ENCODE data around the gene SLC41A1. TPM values are rescaled to one million over a fixed set of nuclear protein-coding genes. Genes with fewer than 3 reads are reported as not detected.

Gene SLC41A1
- total RNA-seq, 4 donors from 2014 or later: 5.1 to 7.0 (median 5.6) TPM

GRCh38 chr1:205834751-205835150 is 21.8 kb upstream of the SLC41A1 start:
- no peak for TF ChIP-seq POLR2AphosphoS5 (IDR thresholded peaks at IDR 0.05)
- no peak for TF ChIP-seq CTCF (IDR thresholded peaks at IDR 0.05)
- TF ChIP-seq EP300 (IDR thresholded peaks at IDR 0.05; ENCODE audit: low read depth): no peak
- TF ChIP-seq POLR2A (IDR thresholded peaks at IDR 0.05): no peak
- intact Hi-C loops (cut with DNase I; ENCODE audit: low total_unique reads): no loop called here
- Histone ChIP-seq H3K4me3 (no peak overlapping the region), H3K27ac (no peak overlapping the region), H3K4me1 (peaks cover 0 to 5% (median 2%) of the 10 kb centered on the region in 4 donors), H3K36me3 (no peaks in the 10 kb centered on the region), H3K9me3 (no peaks in the 10 kb centered on the region), H3K27me3 (no peaks in the 10 kb centered on the region)
- WGBS, 2 donors (ENCODE audit: low coverage in 1 of 2): 48 to 50% methylated on average over 4 of the region's 4 CpGs
- DNase-seq: peak; percentile 42
- in situ Hi-C loops (cut with MboI; ENCODE audit: low pct_ligation_motif_present in 1 of 4, low pct_unique_long_range_greater_than_20kb in 1 of 4, low sequenced_read_pairs in 3 of 4): no loop called here

DNA sequence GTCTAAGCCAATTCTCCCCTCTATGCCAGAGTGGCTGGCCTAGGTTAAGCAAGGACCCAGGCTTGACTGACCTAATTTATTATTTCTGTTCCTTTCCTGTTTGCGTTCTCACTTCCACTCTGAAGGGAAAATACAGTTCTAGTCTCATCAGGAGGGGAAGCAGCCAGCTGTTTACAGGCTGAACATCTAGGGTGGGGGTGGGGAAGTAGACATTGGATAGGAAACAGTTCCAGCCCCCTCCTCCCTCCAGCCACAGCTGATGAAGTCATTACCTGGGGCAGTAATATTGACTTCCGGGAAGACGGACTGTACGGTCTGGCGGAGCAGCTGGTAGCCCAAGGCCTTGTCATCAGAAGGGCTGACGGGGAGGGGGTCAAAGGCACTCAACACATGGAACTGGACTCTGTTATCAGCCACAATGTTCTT is 19.3 kb upstream of the SLC41A1 start:
- Histone ChIP-seq H3K27ac (no peak overlapping the region), H3K4me3 (no peak overlapping the region), H3K9me3 (no peaks in the 10 kb centered on the region), H3K27me3 (no peaks in the 10 kb centered on the region), H3K36me3 (no peaks in the 10 kb centered on the region), H3K4me1 (peaks cover 0 to 5% (median 2%) of the 10 kb centered on the region in 4 donors)
- no peak for DNase-seq
- intact Hi-C loops (cut with DNase I; ENCODE audit: low total_unique reads) (no loop called here), in situ Hi-C loops (cut with MboI; ENCODE audit: low pct_ligation_motif_present in 1 of 4, low pct_unique_long_range_greater_than_20kb in 1 of 4, low sequenced_read_pairs in 3 of 4) (no loop called here)
- no peak for TF ChIP-seq POLR2A (IDR thresholded peaks at IDR 0.05)
- TF ChIP-seq EP300 (IDR thresholded peaks at IDR 0.05; ENCODE audit: low read depth): no peak
- TF ChIP-seq POLR2AphosphoS5 (IDR thresholded peaks at IDR 0.05): no peak
- no peak for TF ChIP-seq CTCF (IDR thresholded peaks at IDR 0.05)
- 60 to 81% methylated on average over 1 to 6 of the region's 6 CpGs for WGBS, 2 donors (ENCODE audit: low coverage in 1 of 2)

- no peak for DNase-seq
- H3K4me3 ChIP-seq: no peak overlapping the region
- H3K9me3 ChIP-seq: no peaks in the 10 kb centered on the region
- in situ Hi-C loops (cut with MboI; ENCODE audit: low pct_ligation_motif_present in 1 of 4, low pct_unique_long_range_greater_than_20kb in 1 of 4, low sequenced_read_pairs in 3 of 4) (no loop called here), intact Hi-C loops (cut with DNase I; ENCODE audit: low total_unique reads) (no loop called here)
- no peaks in the 10 kb centered on the region for H3K27me3 ChIP-seq
- 43% methylated on average over 1 of the region's 1 CpG; no CpG with 5 or more reads in 1 of the 2 donors for WGBS, 2 donors (ENCODE audit: low coverage in 1 of 2)
- H3K4me1 ChIP-seq: no peaks in the 10 kb centered on the region
- no peak for TF ChIP-seq CTCF (IDR thresholded peaks at IDR 0.05)
- TF ChIP-seq EP300 (IDR thresholded peaks at IDR 0.05; ENCODE audit: low read depth): no peak
- TF ChIP-seq POLR2A (IDR thresholded peaks at IDR 0.05): no peak
- no peak for TF ChIP-seq POLR2AphosphoS5 (IDR thresholded peaks at IDR 0.05)
- no peak overlapping the region for H3K27ac ChIP-seq
- H3K36me3 ChIP-seq: no peaks in the 10 kb centered on the region
Measured at GRCh38 chr1:205827623-205828022, 14.6 kb upstream of the SLC41A1 start.

DNA sequence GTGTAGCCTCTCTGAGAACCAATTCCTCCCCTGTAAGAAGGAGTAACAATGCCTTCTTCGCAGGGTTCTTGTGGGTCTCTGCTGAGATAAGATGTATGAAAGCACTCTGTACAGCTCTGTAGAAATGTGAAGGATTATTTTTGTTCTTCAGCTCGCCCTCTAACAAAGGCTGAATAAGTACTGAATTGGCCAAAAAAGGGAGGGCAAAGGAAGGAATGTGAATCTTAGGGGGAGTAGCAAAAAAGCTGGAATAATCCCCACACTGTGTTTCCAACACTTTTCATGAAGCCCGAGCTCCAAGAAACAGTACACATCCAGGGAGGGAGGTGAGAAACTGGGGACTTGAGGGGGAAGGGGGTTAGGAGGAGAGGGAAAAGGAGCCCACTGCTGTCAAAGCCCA is 14.0 kb upstream of the SLC41A1 start:
- TF ChIP-seq EP300 (IDR thresholded peaks at IDR 0.05; ENCODE audit: low read depth): no peak
- TF ChIP-seq CTCF (IDR thresholded peaks at IDR 0.05): no peak
- TF ChIP-seq POLR2AphosphoS5 (IDR thresholded peaks at IDR 0.05): no peak
- TF ChIP-seq POLR2A (IDR thresholded peaks at IDR 0.05): no peak
- in situ Hi-C loops (cut with MboI; ENCODE audit: low pct_ligation_motif_present in 1 of 4, low pct_unique_long_range_greater_than_20kb in 1 of 4, low sequenced_read_pairs in 3 of 4) (no loop called here), intact Hi-C loops (cut with DNase I; ENCODE audit: low total_unique reads) (no loop called here)
- H3K9me3 ChIP-seq: no peaks in the 10 kb centered on the region
- H3K36me3 ChIP-seq: no peaks in the 10 kb centered on the region
- WGBS, 2 donors (ENCODE audit: low coverage in 1 of 2): 74 to 77% methylated on average over 2 to 3 of the region's 3 CpGs
- H3K4me1 ChIP-seq: no peaks in the 10 kb centered on the region
- no peak overlapping the region for H3K4me3 ChIP-seq
- no peak overlapping the region for H3K27ac ChIP-seq
- no peak for DNase-seq
- no peaks in the 10 kb centered on the region for H3K27me3 ChIP-seq
